ENCODE results near the gene ACTG1.

GRCh38 chr17:81509207-81509971 is 3.2 kb downstream of the ACTG1 start:
- TF ChIP-seq, protein P1, sequence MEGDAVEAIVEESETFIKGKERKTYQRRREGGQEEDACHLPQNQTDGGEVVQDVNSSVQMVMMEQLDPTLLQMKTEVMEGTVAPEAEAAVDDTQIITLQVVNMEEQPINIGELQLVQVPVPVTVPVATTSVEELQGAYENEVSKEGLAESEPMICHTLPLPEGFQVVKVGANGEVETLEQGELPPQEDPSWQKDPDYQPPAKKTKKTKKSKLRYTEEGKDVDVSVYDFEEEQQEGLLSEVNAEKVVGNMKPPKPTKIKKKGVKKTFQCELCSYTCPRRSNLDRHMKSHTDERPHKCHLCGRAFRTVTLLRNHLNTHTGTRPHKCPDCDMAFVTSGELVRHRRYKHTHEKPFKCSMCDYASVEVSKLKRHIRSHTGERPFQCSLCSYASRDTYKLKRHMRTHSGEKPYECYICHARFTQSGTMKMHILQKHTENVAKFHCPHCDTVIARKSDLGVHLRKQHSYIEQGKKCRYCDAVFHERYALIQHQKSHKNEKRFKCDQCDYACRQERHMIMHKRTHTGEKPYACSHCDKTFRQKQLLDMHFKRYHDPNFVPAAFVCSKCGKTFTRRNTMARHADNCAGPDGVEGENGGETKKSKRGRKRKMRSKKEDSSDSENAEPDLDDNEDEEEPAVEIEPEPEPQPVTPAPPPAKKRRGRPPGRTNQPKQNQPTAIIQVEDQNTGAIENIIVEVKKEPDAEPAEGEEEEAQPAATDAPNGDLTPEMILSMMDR (IDR thresholded peaks at IDR 0.05): no peak
- TF ChIP-seq REST (IDR thresholded peaks at IDR 0.05; ENCODE audit: low read depth, low read length) (no peak), NFIC (IDR thresholded peaks at IDR 0.05; ENCODE audit: borderline replicate concordance) (no peak), IRF3 (IDR thresholded peaks at IDR 0.05; ENCODE audit: low read depth, low read length) (no peak), TAF1 (IDR thresholded peaks at IDR 0.05; ENCODE audit: borderline replicate concordance, low read depth, low read length) (no peak; the same call in 1 of the 2 replicates), POLR2AphosphoS5 (IDR thresholded peaks at IDR 0.05; ENCODE audit: low read depth, low read length) (peak; percentile 71; the same call in 1 of the 2 replicates), EZH2phosphoT487 (IDR thresholded peaks at IDR 0.05; ENCODE audit: borderline replicate concordance, low read depth) (no peak), JUND (IDR thresholded peaks at IDR 0.05) (no peak), TCF12 (IDR thresholded peaks at IDR 0.05) (no peak), YY1 (IDR thresholded peaks at IDR 0.05; ENCODE audit: low read depth) (no peak), RAD21 (IDR thresholded peaks at IDR 0.05; ENCODE audit: low read length) (no peak), EP300 (IDR thresholded peaks at IDR 0.05; ENCODE audit: borderline replicate concordance in 1 of 2, low read depth in 1 of 2, low read length in 1 of 2) (no peak), GABPA (IDR thresholded peaks at IDR 0.05; ENCODE audit: low read depth) (no peak), CHD2 (IDR thresholded peaks at IDR 0.05; ENCODE audit: low read length, partially characterized antibody) (no peak)

All from SK-N-SH (cell line).